Superior temporal gyrus (tissue), 1 donor: ENCODE data around the gene RBP3.
A peak's percentile ranks its signal among the peaks of the same experiment; 100 is the strongest.
"Not testable (repeated sequence)": the region's sequence is repeated elsewhere in the genome, so short reads cannot be mapped to it uniquely, and the experiment has no call there.

Experiments
- DNase-seq: peaks from one replicate; pipeline ENCODE4 v3.0.0-alpha.2; 2016; ENCODE audit errors: extremely low spot score

Gene RBP3

DNA sequence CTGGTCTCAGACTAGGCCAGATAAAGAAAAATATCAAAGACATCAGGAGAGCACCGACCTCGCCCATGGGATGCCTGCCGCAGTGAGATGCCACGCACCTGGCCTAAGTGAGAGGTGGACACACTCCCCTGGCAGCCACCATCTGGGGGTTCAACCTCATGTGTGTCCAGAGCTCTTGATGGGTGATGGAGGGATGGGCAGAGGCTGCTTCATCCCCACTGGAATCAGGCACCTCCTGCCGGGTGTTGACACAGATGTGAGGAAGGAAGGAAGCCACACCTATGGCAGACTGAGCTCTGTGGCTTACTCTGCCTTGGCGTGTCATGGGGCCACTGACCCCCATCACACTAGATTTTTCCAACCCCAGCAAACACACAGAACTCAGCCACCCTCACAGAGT is 24.6 kb downstream of the RBP3 start:
- no peak for DNase-seq

- no peak for DNase-seq
Measured at GRCh38 chr10:47374611-47375536, 26.7 kb downstream of the RBP3 start.

- no peak for DNase-seq
Measured at GRCh38 chr10:47376522-47377220, 28.5 kb downstream of the RBP3 start.

GRCh38 chr10:47378183-47378510 is 30.0 kb downstream of the RBP3 start:
- DNase-seq = no peak

- peak; percentile 41 for DNase-seq
Measured at GRCh38 chr10:47378606-47379444, 30.7 kb downstream of the RBP3 start.

GRCh38 chr10:47379445-47379785 is 31.3 kb downstream of the RBP3 start:
- DNase-seq = no peak

DNA sequence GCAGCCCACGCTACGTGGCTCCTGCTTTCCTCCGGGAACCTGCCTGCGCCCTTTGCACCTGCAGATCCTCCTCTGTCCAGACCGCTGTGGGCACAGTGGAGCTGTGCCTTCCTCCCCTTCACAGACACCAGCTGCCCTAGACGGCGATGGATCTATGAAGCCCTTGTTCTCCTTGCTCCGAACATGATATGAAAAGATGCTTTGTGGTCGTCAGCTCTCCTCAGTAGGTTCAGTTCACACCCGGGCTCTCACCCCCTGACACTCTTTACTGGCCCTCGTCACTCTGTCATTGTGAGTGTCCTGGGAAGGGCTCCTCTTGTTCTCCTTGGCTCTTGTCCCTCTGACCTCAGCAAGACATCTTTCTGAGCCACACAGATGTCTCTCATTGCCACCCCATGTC is 31.7 kb downstream of the RBP3 start:
- DNase-seq = peak; percentile 87

DNA sequence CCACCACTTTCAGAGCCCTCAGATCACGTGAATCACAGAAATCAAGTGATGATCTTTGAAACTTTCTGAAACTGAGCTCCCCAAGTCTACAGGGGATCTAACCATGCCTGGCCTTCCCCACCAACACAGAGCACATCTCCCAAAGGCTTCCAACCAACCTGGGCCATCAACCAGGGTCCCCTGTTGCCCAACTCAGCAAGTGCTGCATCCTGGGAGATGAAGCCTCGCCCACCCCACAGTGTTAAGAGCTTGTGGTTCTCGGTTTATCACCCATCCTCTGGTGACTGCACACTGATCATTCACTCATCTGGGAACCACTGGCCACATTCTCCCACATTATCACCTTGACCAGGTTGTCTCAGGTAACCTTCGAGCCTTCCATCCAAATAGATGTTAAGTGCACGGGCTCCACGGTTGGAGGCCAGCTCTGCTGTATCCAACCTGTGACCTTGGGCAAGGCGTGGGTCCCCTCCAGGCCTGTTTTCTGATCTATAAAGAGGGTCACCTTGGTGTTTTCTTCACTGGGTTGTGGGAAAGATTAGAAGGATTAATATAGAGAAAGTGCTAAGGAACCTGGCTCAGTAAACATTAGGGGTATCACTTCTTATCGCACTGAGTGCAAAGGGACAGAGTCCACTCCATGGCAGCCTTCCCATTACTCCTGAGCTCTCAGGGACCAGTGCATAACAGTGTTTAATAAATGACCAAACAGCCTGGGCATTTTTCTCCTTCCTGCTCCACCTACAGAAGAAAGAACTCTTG is 32.4 kb downstream of the RBP3 start:
- no peak for DNase-seq

GRCh38 chr10:47381103-47381395 is 32.9 kb downstream of the RBP3 start:
- DNase-seq = no peak

DNA sequence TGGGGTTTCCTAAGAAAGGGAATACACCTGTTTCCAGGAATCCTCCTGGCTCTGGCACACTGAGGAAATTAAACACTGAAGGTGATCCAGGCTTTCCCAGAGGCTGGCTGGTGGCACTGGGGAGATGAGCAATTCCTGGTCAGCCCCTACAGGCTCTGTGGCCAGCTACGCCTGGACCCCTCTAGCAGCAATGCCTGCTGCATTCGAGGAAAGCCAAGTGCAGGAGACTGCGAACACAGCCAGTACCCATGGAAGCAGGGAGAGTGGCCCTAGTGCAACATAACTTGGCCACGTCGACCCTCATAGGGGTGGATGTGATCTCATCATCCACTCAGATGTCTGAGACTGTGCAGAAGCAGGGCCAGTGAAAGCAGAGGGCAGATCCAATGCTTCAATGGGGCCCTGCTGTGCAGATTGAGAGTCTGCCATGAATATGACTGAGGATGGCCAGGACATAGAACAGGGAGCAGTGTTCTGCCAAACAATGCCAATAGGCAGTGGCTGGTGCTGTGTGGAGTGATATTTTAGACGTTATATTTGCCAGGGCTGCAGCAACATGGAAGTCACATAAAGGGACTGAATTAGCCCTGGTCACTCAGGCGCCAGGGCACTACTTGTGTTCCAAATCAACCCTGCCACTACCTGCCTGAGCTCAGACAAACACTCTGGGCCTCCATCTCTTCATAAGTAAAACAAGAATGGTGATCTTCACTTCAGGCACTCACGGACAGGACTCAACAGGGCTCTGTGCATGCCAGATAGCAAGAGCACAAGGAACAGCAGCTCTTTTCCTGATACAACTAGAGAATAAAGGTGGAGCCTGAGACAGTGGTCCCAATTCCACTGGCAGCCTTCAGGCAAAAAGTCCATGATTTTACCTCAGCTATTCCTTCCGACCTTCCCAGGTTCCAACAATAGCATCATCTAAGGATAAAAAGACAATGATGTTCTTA is 33.5 kb downstream of the RBP3 start:
- DNase-seq = peak; percentile 77

- DNase-seq = peak; percentile 49
Measured at GRCh38 chr10:47383261-47384147, 35.3 kb downstream of the RBP3 start.

- DNase-seq = peak; percentile 91
Measured at GRCh38 chr10:47384148-47384921, 36.2 kb downstream of the RBP3 start, which contains the start of gene ZNF488. Gene ZNF488 (minus strand): TSS chr10:47384293. CDS start chr10:47368829, 15,464 bp downstream.

DNA sequence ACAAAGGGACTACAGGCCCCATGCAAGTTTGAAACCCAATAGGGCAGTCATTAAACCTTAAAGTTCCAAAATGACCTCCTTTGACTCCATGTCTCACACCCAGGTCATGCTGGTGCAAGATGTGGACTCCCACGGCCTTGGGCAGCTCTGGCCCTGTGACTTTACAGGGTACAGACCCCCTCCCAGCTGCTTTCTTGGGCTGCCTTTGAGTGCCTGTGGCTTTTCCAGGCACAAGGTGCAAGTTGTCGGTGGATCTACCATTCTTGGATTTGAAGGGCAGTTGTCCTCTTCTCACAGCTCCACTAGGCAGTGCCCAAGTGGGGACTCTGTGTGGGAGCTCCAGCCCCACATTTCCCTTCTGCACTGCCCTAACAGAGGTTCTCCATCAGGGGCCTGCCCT is 37.9 kb downstream of the RBP3 start:
- not testable (repeated sequence) for DNase-seq

DNA sequence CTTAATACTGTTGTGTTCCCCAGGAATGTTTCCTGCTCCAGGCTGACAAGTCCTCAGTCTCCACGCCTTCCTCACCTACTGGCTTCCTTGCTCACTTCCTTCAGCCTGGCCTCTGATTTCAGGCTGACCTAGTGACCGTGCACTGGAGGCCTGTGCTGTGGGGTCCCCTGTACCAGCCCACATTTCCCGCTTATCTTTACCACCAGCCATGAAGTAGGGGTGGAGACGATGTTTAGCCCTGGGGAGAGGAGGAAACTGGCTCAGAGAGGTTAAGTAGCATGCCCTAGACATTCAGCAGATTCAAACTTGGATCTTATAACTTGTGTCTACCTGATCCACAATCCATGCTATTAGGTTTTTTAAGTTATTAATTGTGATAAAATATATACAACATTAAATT is 40.7 kb downstream of the RBP3 start:
- no peak for DNase-seq

- DNase-seq = peak; percentile 28
Measured at GRCh38 chr10:47389619-47390018, 41.5 kb downstream of the RBP3 start.

GRCh38 chr10:47396311-47396717 is 48.2 kb downstream of the RBP3 start:
- DNase-seq = no peak

DNA sequence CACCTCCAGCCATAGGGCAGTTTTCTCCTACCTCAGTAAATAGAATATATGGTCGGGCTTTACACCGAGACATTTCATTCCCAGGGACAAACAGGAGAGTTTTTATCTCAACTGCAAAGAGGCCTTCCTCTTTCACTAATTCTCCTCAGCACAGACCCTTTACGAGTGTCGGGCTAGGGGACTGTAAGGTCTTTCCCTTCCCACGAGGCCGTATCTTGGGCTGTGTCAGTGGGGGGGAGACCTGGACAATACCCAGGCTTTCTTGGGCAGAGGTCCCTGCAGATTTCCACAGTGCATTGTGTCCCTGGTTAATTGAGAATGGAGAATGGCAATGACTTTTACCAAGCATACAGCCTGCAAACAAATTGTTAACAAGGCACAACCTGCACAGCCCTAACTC is 49.1 kb downstream of the RBP3 start:
- no peak for DNase-seq

GRCh38 chr10:47400251-47400650 is 52.1 kb downstream of the RBP3 start:
- DNase-seq = no peak

GRCh38 chr10:47400786-47401185 is 52.6 kb downstream of the RBP3 start:
- no peak for DNase-seq
